ENCODE measurements around the gene SERPINH1. TPM values are rescaled to one million over a fixed set of nuclear protein-coding genes. Genes with fewer than 3 reads are reported as not detected.

SERPINH1 gene
- total RNA-seq = 179 and 191 TPM in 2 replicates
- long read RNA-seq, transcript SERPINH1-201 (5 exons, 2,225 nt) = major isoform, 6 of 10 reads
- long read RNA-seq, partial matches to known transcripts = 2 of 10 reads
- long read RNA-seq, other reads (novel, unspliced or antisense) = 2 of 10 reads

GRCh38 chr11:75562048-75562835 lies at the start of gene SERPINH1:
Gene SERPINH1, plus strand, starts transcription at chr11:75562253. Its CDS starts 4,097 bp downstream, at chr11:75566350.
- Mint-ChIP-seq H3K4me3 (peak within 1 kb of the TSS; percentile 99), H3K36me3 (ENCODE audit: low read depth) (peaks cover 4% of the 10 kb centered on the region), H3K27ac (ENCODE audit: unreplicated experiment) (peak within 1 kb of the TSS; percentile 100), H3K27me3 (ENCODE audit: low read depth) (no peaks in the 10 kb centered on the region), H3K9me3 (no peaks in the 10 kb centered on the region), H3K4me1 (peaks cover 70% of the 10 kb centered on the region)
- peak; percentile 69 for DNase-seq (ENCODE audit: low read depth, low spot score)
- TF ChIP-seq CTCF (conservative IDR thresholded peaks at IDR 0.05) = no peak

DNA sequence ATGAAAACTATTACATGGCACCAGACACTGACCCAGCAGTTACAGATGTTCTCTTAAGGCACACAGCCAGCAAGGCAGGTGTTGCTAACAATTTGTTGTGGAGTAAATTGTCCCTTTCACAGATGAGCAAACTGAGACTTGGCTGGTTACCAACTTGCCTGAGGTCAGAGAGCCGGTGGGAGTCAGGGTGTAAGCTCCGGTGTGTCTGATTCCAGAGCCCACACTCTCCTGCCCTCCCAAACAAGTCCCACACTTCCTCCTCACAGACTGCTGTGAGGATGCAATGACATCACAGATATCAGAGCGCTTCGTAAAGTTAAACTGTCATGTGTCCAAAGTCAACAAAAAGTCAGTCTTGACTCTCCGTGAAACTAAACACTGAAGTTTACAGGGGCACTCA lies 48.8 kb upstream of the SERPINH1 start:
- Mint-ChIP-seq H3K4me3 (no peak overlapping the region), H3K36me3 (ENCODE audit: low read depth) (no peaks in the 10 kb centered on the region), H3K4me1 (peaks cover 26% of the 10 kb centered on the region), H3K27ac (ENCODE audit: unreplicated experiment) (no peak overlapping the region), H3K27me3 (ENCODE audit: low read depth) (no peaks in the 10 kb centered on the region), H3K9me3 (peaks cover 2% of the 10 kb centered on the region)
- no peak for DNase-seq (ENCODE audit: low read depth, low spot score)
- no peak for TF ChIP-seq CTCF (conservative IDR thresholded peaks at IDR 0.05)

- no peak for TF ChIP-seq CTCF (conservative IDR thresholded peaks at IDR 0.05)
- Mint-ChIP-seq H3K36me3 (ENCODE audit: low read depth) (no peaks in the 10 kb centered on the region), H3K27ac (ENCODE audit: unreplicated experiment) (no peak overlapping the region), H3K9me3 (peaks cover 2% of the 10 kb centered on the region), H3K4me1 (peaks cover 32% of the 10 kb centered on the region), H3K4me3 (no peak overlapping the region), H3K27me3 (ENCODE audit: low read depth) (no peaks in the 10 kb centered on the region)
- no peak for DNase-seq (ENCODE audit: low read depth, low spot score)
Measured at GRCh38 chr11:75514596-75514995, 47.5 kb upstream of the SERPINH1 start.

DNA sequence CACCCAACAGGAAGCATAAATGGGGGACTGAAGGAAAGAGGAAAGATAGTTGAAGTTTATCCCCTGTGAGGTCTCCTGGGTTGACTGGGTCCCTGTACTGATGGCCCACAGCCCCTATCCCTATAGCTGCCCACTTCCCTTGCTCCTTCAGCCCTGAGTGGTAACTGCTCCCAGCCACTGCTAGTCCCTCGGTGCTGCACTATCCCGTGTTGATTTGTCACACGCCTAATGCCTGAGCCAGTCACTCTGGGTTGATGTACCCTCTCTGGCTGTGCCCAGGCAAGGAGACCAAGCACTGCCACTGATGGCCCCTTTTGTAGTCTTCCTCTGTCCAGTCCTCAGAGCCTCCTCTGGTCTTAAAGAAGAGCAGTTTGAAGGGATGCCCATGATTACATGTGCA lies 45.9 kb upstream of the SERPINH1 start:
- H3K36me3 Mint-ChIP-seq (ENCODE audit: low read depth) = no peaks in the 10 kb centered on the region
- no peaks in the 10 kb centered on the region for H3K27me3 Mint-ChIP-seq (ENCODE audit: low read depth)
- peak overlapping the region; percentile 86 for H3K27ac Mint-ChIP-seq (ENCODE audit: unreplicated experiment)
- peaks cover 2% of the 10 kb centered on the region for H3K9me3 Mint-ChIP-seq
- no peak for TF ChIP-seq CTCF (conservative IDR thresholded peaks at IDR 0.05)
- no peak for DNase-seq (ENCODE audit: low read depth, low spot score)
- H3K4me3 Mint-ChIP-seq = no peak overlapping the region
- H3K4me1 Mint-ChIP-seq = peaks cover 26% of the 10 kb centered on the region

DNA sequence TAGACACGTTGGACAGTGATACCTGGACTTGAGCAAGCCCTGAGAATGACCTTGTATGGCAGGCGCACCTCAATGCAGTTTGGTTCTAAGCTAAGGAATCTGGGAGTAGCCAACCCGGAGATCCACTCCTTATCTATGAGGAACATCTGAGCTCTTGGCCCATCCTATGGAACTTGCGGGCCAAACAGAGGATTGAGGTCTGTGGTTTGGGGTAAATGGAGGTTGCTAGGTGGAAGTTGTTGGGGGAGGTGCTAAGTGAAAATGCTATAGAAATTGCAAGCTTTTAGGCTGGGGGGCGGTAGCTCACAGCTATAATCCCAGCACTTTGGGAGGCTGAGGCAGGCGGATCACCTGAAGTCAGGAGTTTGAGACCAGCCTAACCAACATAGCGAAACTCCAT lies 45.2 kb upstream of the SERPINH1 start:
- H3K27ac Mint-ChIP-seq (ENCODE audit: unreplicated experiment) = no peak overlapping the region
- H3K36me3 Mint-ChIP-seq (ENCODE audit: low read depth) = no peaks in the 10 kb centered on the region
- TF ChIP-seq CTCF (conservative IDR thresholded peaks at IDR 0.05) = no peak
- H3K4me3 Mint-ChIP-seq = no peak overlapping the region
- peaks cover 19% of the 10 kb centered on the region for H3K4me1 Mint-ChIP-seq
- DNase-seq (ENCODE audit: low read depth, low spot score) = no peak
- H3K27me3 Mint-ChIP-seq (ENCODE audit: low read depth) = no peaks in the 10 kb centered on the region
- H3K9me3 Mint-ChIP-seq = peaks cover 2% of the 10 kb centered on the region

All from neural crest cell (in vitro differentiated cells).